Breast epithelium (tissue), 3 donors: ENCODE results near the gene DGKQ.

ENCODE experiments used
- CTCF ChIP-seq, 3 donors: fragments of 450-650 bp; IDR thresholded peaks; one replicate each; pipeline ENCODE4 v1.5.1; 2016 to 2017; ENCODE audit warnings: antibody characterized with exemption in 3 of 3, mild to moderate bottlenecking in 3 of 3, moderate library complexity in 3 of 3
- POLR2A ChIP-seq: fragments of 450-650 bp; IDR thresholded peaks from one replicate; pipeline ENCODE4 v1.6.1; 2016; ENCODE audit warnings: antibody characterized with exemption, mild to moderate bottlenecking, moderate library complexity

GRCh38 chr4:1012034-1012739 lies 38.8 kb upstream of the DGKQ start:
- TF ChIP-seq CTCF (IDR thresholded peaks at IDR 0.05) (no peak), POLR2A (no peak)
